ENCODE results near the gene KIAA1671.
A peak's percentile ranks its signal among the peaks of the same experiment; 100 is the strongest.

Gene KIAA1671

DNA sequence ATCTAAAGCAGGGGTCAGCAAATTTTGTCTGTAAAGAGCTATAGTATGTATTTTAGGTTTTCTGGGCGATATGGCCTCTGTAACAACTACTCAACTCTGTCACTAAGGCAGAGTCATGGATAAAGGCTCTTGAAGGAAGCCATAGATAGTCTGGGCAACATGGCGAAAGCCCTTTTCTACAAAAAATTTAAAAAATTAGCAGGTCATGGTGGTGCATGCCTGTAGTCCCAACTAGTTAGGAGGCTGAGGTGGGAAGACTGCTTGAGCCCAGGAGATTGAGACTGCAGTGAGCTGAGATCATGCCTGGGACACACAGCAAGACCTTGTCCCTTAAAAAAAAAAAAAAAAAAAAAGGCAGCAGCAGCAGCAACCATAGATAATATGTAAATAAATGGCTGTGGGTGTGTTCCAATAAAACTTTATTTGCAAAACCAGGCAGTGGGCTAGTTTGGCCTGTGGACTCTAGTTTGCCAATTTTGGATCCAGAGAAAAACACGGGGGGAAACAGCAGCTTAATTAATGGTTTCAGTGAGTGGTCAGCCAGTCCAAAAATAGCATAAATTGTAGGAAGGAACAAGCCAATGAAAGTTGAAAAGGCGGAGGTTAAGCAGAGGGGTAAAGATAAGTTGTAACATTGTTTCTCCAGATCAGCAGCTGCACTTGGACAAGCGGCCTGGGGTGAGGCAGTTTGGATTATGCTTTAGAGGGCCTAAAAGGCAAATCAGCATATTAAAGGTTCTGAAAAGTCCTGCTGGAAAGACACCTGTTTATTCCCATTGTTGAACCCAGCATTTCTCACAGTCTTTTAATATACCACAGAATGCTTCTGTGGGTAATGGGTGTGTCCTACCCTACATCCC lies 62.6 kb downstream of the KIAA1671 start:
- DNase-seq (ENCODE audit: low read depth) = no peak

DNA sequence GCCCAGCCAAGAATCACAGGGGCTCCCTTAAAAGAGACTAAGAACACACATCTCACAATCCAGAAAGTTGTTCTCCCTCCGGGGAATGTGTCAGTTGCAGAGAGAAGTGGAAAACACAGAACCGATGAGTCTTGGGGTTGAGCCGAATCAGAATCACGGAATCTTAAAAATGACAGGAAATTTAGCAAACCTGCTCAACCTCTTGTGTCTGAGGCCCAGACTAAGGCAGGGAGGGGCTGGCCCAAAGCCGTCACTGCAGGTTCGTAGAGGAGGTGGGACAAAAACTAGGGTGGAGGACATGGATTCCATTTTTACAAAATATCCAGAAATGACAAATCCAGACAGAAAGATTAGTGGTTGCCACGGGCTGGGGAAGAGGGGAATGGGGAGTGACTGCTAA lies 63.8 kb downstream of the KIAA1671 start:
- no peak for DNase-seq (ENCODE audit: low read depth)

DNA sequence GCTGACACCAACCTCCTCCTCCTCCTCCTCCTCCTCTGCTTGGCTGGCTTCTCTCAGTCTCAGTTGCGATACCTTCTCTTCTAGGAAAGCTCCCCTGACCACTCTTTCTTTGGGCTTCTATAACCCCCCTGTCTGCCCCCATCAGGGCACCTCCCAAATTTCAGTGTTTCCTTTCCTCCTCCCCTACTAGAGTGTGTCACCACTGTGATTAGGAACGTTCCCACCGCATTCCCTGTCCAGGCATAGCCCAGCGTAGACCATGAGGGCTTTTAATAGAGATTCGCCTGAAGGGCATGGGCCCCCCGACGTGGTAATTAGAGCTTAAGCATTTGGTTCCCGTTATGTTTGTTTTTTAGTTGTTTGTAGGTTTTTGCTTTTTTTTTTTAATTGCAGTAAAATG lies 65.5 kb downstream of the KIAA1671 start:
- DNase-seq (ENCODE audit: low read depth) = no peak

- DNase-seq (ENCODE audit: low read depth) = no peak
Measured at GRCh38 chr22:25019427-25020184, 67.1 kb downstream of the KIAA1671 start.

DNA sequence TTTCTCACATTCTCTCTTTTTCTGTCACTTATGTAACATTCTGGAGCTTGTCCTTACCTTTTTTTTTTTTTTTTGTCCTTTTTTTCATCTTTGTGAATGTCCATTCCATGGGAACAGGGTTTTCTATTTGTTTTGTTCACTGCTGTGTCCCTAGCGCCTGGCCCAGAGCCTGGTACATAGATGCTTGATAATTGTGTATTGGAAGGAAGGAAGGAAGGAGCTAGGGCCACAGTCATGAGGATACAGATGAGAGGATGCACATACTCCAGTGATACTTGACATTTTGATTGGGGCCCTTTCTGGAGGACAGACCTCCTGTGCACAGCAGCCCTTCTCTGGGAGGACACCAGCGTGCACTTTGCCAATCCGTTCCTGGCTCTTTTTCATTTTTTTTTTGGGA lies 68.9 kb downstream of the KIAA1671 start:
- DNase-seq (ENCODE audit: low read depth) = no peak

DNA sequence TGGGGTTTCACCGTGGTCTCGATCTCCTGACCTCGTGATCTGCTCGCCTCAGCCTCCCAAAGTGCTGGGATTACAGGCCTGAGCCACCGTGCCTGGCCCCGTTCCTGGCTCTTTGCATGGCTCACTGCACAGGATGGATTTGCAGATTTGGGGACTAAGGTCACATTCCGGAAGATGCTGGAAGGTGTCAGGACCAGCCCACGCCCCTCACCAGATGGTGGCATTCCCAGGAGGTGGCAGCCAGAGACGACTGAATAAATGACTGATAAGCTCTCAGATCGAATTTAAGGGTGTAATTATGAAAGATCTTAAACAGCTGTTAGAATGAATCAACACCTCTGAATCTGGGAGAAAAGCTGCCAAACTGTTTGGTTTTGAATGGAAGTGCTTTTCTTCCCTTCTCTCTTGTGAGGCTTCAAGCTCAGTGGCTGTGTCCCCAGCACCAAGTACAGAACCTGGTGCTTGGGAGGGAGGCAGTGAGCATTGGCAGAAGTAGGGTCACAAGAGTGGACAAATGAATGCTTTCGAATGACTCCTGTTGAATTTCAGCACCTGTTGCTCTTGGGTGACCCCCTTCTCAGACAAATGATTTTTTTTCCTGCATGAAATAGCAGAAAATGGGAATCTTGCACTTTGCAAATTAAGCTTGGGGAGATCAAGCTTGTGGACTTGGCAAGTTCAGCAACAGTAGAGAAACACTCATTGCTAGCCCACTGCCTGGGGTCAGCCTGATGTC lies 69.6 kb downstream of the KIAA1671 start:
- no peak for DNase-seq (ENCODE audit: low read depth)

GRCh38 chr22:25023879-25024278 lies 71.4 kb downstream of the KIAA1671 start:
- DNase-seq (ENCODE audit: low read depth) = no peak

DNA sequence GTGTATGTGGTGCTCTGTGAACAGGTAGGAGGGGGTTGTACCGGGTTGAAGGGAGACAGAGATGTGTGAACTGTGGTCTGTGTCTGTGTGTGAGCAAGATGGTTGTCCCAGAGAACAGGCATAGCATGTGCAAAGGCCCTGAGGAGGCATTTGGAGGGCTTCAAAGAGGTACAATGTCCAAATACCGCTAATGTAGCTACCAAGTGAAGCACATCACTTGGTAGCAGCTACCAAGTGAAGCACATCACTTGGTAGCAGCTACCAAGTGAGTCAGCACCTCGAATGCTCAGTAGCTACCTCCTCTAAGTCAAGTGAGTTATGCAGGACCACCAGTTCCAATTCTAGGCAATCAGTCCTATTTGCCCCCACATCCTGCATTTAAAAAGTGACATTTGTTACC lies 72.4 kb downstream of the KIAA1671 start:
- DNase-seq (ENCODE audit: low read depth) = no peak

- peak; percentile 48 for DNase-seq (ENCODE audit: low read depth)
Measured at GRCh38 chr22:25025491-25026400, 73.2 kb downstream of the KIAA1671 start.

- DNase-seq (ENCODE audit: low read depth) = no peak
Measured at GRCh38 chr22:25027043-25027906, 74.8 kb downstream of the KIAA1671 start.

DNA sequence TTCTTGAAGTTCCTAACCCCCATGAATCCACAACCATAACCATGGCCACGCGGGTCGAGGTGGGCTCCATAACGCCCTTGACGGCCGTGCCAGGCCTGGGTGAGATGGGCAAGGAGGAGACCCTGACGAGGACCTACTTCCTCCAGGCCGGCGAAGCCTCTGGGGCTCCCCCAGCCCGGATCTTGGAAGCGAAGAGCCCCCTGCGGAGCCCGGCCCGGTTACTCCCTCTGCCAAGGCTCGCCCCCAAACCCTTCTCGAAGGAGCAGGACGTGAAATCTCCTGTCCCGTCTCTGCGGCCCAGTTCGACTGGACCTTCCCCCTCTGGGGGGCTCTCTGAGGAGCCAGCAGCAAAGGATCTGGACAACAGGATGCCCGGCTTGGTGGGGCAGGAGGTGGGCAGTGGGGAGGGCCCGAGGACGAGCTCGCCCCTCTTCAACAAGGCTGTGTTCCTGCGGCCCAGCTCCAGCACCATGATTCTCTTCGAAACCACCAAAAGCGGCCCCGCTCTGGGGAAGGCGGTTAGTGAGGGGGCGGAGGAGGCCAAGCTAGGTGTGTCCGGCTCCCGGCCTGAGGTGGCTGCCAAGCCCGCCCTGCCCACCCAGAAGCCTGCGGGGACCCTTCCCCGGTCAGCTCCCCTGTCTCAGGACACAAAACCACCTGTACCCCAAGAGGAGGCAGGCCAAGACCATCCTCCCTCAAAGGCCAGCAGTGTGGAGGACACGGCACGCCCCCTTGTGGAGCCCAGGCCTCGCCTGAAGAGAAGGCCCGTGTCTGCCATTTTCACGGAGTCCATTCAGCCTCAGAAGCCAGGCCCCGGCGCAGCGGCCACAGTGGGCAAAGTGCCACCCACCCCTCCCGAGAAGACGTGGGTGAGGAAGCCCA lies 75.7 kb downstream of the KIAA1671 start:
- DNase-seq (ENCODE audit: low read depth) = peak; percentile 18

DNA sequence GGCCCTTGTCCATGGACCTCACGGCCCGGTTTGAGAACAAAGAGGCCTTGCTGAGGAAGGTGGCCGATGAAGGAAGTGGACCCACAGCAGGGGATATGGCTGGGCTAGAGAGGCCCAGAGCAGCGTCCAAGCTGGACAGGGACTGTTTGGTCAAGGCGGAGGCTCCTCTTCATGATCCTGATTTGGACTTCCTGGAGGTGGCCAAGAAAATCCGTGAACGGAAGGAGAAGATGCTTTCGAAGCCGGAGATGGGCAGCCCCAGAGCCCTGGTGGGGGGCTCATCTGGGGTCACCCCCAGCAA lies 76.3 kb downstream of the KIAA1671 start:
- no peak for DNase-seq (ENCODE audit: low read depth)

GRCh38 chr22:25029181-25029580 lies 76.7 kb downstream of the KIAA1671 start:
- no peak for DNase-seq (ENCODE audit: low read depth)

GRCh38 chr22:25030636-25031035 lies 78.1 kb downstream of the KIAA1671 start:
- DNase-seq (ENCODE audit: low read depth) = no peak

- no peak for DNase-seq (ENCODE audit: low read depth)
Measured at GRCh38 chr22:25032066-25032465, 79.5 kb downstream of the KIAA1671 start.

DNA sequence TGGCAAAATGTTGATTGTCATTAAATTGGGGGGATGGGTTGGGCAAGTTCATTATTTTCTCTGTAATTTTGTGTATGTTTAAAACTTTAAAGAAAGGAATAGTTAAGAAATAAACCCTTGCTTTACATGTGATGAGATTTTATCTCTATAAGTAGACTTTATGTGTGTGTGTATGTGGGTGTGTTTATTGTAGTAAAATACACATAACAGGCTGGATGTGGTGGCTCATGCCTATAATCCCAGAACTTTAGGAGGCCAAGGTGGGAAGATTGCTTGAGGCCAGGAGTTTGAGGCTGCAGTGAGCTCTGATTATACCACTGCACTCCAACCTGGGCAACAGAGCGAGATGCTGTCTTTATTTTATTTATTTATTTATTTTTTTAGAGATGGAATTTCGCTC lies 83.2 kb downstream of the KIAA1671 start:
- no peak for DNase-seq (ENCODE audit: low read depth)

GRCh38 chr22:25038239-25038638 lies 85.7 kb downstream of the KIAA1671 start:
- no peak for DNase-seq (ENCODE audit: low read depth)

DNA sequence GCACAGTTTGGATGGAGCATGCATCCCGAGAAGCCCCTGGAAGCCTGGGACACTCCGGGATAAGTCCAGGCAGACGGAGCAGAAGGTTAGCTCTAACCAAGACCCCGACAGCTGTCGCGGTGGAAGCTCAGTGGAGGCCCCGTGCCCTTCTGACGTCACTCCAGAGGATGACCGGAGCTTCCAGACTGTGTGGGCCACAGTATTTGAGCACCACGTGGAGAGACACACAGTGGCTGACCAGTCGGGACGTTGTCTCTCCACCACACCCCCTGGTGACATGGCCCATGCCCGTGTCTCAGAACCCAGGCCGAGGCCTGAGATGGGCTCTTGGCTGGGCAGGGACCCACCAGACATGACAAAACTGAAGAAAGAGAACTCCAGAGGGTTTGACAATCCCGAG lies 86.3 kb downstream of the KIAA1671 start:
- DNase-seq (ENCODE audit: low read depth) = no peak

- DNase-seq (ENCODE audit: low read depth) = no peak
Measured at GRCh38 chr22:25039255-25039654, 86.7 kb downstream of the KIAA1671 start.

- DNase-seq (ENCODE audit: low read depth) = no peak
Measured at GRCh38 chr22:25039754-25040153, 87.2 kb downstream of the KIAA1671 start.

Data from amniotic epithelial cell (primary cell).